Urothelium cell line (cell line): Measurements from ENCODE around the gene TSPEAR.
A peak's percentile ranks its signal among the peaks of the same experiment; 100 is the strongest.

Experiments used
- DNase-seq: peaks from one replicate; pipeline ENCODE4 v3.0.0; 2011; ENCODE audit warnings: low spot score, mixed read lengths
- FAIRE-seq: peaks from 2 replicates; lab custom pipeline; 2011; peaks lifted over from hg19 to GRCh38; lab: Jason Lieb, UNC

Gene TSPEAR

DNA sequence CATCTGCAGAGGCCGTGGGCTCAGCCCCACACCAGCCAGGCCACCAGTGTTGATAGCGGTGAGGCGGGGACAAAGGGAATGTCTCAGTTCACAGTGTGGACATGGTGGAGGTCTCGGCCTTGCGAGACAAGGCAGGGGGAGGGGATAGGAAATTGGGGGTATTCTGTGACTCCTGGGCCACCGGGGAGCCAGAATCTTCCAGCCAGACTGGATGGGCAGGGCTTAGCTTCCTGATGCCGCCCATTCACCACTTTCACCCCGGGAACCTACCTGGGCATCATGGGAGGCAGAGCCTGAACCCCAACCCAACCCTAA lies 251.0 kb downstream of the TSPEAR start:
- FAIRE-seq: no peak

DNA sequence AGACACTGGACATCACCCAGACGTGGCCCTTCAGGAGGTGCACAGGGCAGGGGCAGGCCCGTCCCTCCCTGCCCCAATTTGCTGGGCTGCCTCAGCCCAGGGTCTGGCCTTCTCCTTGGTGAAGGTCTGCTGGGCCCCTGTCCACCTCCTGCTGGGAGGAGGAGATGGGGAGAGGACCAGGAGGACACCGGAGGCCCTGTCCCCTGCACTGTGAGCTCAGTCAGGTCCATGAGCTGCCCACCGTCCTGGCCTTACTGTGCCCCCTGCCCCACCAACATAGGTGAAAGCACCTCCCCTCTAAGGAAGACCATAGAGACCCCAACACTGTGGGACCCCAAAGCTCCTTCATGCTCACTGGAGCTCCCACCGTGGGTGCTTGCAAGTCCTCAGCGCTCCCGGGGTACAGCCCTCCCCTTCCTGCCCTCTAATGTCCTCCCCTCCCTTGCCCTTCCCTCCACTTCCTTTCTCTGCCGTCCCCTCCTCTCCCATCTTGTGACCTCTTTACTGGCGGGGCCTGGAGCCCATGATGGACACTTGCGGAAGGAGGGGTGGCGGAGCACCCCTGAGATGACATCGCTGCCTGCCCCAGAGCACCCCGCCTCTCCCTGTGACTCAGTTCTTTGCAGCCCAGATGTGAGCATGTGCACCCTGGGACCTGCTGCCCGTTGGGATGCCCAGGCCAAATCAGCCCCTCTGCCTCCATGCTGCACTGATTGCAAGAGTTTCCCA lies 251.5 kb downstream of the TSPEAR start:
- FAIRE-seq: no peak

More for the DNA sequence above, 251.0 kb downstream of the TSPEAR start:
- DNase-seq: no peak

DNA sequence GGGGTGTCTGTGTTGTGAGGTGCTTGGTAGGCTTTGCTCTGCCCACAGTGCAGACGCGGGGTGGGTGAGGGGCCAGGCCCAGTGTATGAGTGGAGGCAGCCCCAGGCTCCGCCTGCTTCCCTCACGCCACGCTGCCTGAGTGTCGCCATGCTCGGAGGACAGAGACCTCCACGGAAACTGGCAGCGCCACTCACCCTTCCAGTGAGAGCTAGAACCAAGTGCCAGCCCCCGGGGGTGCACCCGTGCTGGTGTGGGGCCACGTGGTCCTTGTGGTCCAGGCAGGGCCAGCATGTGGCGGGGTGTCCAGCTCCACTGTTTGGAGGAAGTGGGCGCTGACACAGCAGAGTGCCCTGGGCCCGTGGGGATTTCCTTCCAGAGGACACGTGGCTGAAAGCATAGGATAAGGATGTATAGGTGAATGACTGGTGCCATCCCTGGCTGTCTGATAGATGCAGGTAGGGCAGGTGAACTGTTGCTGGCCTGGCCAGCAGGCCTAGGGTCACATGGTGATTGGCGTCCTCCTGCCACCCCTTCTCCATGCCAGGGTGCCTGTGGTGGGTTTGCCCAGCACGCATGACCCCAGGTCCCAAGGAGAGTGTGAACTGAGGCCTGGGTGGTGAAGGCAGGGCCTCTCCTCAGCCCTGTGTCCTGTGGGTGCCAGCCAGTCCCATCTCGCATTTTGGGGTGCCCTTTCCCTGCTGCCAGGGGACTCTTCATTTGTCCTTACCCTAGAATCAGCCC lies 252.2 kb downstream of the TSPEAR start:
- DNase-seq (no peak), FAIRE-seq (no peak)

More for the DNA sequence above, 251.5 kb downstream of the TSPEAR start:
- no peak for DNase-seq

DNA sequence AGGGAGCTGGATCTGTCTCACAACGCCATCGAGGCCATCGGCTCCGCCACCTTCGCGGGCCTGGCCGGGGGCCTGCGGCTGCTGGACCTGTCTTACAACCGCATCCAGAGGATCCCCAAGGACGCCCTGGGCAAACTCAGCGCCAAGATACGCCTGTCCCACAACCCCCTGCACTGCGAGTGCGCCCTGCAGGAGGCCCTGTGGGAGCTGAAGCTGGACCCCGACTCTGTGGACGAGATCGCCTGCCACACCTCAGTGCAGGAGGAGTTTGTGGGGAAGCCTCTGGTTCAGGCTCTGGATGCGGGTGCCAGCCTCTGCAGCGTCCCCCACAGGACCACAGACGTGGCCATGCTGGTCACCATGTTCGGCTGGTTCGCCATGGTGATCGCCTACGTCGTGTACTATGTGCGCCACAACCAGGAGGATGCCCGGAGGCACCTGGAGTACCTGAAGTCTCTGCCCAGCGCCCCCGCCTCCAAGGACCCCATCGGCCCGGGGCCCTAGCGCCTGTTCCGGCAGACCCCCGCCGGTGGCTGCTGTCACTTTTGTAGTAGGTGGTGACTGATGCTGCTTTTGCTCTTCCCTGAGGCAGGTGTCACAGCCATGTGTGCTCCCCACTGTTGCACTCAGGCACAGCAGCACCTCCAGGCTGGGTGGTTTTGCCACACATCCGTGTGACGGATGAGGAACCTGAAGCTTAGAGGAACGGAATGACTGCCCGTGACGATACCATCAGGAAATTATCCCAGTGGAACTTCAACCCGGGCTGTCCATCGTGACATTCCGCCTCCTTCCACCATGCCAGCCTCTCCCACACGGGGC lies 254.2 kb downstream of the TSPEAR start:
- FAIRE-seq (peak; percentile 52), DNase-seq (no peak)

DNA sequence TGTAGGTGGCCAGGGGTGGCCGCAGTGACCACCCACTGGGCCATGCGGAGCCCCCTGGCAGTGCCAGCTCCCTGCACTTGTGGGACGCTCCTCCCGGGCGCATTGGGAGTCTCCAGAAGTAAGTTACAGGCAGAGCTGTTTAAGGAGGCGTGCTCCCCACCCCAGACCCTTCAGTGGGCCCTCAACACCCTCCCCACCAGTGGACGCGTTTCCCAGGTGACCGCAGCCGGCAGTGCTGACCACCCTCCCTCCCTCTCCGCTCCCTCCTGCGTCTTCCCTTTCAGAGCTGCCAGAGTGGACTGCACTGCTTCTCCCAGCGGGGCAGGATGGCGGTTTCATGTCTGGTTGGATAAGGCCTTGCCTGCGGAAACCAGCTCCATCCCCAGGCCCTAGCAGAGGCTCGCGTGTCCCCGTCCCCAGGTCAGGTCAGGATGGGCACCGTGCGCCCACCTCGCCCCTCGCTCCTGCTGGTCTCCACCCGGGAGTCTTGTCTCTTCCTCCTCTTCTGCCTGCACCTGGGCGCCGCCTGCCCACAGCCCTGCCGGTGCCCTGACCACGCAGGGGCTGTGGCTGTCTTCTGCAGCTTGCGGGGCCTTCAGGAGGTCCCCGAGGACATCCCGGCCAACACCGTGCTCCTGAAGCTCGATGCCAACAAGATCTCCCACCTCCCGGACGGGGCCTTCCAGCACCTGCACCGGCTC lies 255.0 kb downstream of the TSPEAR start:
- FAIRE-seq (no peak), DNase-seq (no peak)

DNA sequence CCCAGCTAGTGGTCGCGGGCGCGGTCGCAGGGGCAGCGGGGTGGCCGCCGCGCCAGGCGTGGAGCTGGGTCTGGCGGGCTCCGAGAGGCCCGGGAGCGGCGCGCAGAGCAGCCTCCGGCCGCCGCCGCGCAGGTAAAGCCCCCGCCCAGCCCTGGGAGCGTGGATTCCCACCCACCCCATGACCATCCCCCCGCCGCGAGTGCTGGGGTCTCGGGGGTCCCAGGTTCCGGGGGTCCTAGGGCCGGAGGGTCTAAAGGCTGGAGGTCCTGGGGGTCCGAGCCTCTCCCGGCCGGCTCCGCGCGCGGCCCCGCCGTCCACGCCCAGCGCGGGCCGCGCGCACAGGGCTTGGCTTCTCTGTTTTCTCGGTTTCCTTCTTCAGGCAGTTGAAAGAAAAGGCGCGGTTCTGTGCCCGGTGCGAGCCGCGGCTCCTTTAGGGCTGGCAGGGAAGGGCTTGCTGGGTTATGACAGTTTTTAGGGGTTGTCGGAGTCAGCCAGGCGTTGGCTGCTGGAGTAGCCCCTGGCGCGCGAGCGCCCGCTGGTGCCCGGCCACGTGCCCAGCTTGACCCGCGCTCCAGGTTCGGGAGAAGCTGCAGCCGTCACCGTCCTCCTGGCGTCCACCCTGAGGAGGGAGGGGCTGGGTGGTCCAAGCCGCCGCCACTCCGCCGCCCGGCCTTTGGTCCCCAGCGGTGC lies 255.7 kb downstream of the TSPEAR start:
- FAIRE-seq (no peak), DNase-seq (peak; percentile 63)

DNA sequence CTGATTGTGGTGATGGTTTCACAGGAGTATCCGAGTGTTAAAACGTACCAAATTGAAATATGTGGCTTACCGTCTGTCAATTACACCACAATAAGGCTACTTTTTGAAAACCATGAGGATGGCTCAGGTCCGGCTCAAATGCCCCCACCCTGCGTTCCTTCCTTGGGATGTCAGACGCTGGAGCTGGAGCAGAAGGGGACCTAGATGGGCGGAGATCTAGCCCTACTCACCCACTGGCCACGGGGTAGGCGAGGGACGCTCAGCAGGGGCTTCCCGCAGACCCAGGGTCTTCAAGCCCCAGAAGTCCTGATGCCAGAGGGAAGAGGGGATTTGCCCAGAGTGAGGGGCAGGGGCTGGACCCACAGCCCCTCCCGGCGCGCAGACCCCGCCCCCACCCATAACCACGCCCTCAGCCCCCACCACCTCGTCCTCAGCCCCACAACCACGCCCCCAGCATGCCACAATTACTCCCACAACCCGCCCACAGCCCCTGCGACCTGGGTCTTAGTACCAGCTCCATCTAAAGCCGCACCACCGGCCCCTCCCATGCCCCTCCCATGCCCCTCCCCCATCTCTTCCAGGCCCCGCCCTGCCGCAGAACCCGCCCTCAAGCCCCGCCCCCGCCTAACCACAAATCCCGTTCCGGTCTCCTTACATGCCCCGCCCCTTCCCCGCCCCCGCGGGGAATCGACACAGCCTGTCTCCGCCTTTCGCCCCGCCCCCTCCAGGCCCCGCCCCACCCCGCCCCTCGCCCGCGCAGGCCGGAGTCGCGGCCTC lies 256.4 kb downstream of the TSPEAR start, which contains the start of gene LRRC3:
Gene LRRC3 (plus strand): TSS at position 764 of the 777 bp plus-strand sequence. CDS start 1,135 bp downstream, outside the sequence.
- FAIRE-seq (peak; percentile 62), DNase-seq (peak; percentile 97)

DNA sequence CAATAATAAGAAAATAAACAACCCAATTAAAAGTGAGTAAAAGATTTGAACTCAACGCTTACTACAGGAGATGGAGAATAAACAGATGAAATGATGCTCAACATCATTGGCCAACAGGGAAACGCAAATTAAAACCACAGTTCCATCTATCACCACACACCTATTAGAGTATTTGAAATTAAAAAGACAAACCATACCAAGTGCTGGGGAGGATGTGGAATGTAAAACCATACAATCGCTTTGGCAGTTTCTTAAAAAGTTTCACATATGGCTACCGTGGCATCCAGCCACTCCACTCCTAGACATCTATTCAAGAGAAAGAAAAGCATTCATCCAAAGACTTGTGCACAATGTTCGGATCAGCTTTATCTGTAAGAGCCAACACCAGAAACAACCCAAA lies 257.3 kb downstream of the TSPEAR start:
- no peak for FAIRE-seq

DNA sequence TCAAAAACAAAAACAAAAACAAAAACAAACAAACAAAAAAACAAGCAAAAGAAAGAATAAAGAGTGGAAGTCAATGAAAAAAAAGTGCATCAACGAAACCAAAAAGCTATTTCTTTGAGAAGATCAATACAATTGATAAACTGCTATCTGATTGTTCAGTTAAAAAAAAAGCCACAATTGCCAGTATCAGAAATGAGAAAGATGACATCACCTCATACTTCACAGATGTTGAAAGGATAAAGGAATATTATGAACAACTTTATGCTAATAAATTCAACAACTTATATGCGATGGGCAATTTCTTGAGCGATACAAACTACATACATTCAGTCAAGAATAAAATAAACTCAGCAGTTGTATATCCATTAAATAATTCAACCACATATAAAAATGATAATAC lies 258.3 kb downstream of the TSPEAR start:
- no peak for FAIRE-seq

More for the DNA sequence above, 257.3 kb downstream of the TSPEAR start:
- DNase-seq: no peak

DNA sequence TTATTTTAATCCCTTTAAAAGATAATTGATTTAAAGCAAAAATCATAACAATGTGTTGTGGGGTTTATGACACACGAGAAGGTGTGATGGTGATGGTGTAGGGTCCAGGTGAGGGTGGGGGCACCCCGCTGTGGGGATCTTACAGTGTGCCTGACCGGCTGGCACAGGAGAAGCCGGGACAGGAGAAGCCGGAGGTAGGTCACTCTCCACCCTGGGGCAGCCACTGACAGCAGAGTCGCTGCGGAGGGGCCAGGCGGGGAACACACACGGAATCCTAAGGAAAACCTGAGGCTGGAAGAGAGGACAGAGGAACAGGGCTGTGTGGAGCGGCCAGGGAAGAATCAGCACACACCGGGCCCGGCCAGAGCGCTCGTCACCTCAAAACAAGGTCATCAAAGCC lies 260.4 kb downstream of the TSPEAR start:
- FAIRE-seq (no peak), DNase-seq (no peak)

More for the DNA sequence above, 258.3 kb downstream of the TSPEAR start:
- DNase-seq: no peak

DNA sequence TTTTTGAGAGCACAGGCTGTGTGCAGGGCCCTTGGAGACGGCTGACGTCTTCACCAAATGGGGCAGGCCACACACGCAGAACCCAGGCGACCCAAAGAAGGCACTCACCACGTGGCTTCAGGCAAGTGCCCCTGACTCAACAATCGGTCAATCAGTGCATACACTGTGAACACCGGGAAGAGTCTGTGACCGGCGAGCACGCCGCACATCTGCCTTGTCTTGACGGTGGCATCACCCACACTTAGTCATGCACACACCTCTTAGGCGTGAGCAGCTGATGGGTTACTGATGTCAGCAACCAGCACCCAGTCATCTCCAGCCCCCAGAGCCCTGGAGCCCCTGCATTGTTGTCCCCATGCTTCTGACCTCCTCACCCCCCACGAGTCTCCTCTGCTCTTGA lies 261.0 kb downstream of the TSPEAR start:
- DNase-seq: no peak
- no peak for FAIRE-seq

DNA sequence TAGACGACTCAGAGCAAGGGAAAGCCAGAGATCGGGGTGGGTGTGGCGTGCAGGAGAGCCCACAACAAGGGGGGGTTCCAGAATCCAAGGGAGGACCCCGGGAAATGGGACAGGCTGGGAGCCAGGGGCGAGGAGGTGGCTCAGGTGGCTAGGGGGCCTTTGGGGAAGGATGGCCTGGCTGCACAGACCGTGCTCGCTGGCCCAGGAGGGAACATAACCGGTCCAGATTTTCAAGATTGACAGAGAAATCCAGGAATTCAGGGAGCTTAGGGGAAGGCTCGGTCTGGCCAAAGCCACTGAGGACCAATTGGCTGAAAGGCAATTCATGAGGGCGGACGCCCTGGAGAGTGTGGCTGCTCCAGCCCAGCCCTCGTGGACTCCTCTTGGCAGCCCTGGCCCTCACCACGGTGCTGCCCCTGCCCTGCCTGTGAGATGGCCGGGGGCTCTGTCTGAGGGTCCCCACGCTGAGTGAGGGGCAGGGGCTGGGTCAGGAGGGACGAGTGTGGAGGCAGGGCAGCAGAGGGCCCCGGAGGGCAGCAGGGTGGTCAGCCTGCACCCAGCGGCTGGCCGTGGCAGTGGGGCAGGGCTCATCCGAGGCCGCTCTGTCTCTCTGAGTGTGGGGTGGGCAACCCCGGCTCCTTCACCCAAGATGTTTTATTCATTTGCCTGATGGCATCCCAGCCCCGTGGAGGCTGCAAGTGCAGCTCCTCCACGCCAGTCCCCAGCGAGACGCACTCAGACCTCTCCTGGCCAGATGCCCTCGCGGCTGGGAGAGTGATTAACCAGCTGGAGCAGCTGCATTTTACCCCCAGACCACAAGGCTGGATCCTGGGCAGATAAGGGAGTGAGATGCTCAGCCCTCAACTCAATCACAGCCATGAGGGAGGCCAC lies 261.7 kb downstream of the TSPEAR start:
- no peak for FAIRE-seq
- DNase-seq: no peak

DNA sequence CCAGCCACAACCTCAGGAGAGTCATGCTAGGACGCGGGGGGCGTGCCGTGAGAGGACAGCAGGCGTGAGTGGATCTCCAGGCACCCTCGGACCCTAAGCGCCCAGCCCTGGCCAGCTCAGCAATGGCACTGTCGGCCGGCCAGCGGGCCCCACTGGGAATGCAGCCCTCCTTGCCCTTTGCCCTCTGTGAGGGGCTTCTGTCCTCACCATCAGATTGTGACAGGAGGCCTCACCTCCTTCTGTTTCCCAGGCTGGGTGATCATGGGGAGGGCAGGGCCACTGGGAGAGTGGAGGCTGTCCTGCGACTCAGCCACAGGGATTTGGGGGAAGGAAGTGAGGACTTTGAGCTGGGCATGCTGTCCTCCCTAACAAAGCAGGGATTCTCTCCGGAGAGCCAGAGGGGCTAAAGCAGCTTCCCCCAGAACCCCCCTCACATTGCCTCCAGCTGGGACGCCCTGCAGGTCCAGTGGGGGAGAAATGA lies 262.7 kb downstream of the TSPEAR start:
- DNase-seq (no peak), FAIRE-seq (no peak)
